Osteoblast (primary cell): Measurements from ENCODE around the gene MAPK1IP1L. TPM values are rescaled to one million over a fixed set of nuclear protein-coding genes. Genes with fewer than 3 reads are reported as not detected.

Experiments
- DNase-seq: peaks from one replicate; pipeline ENCODE4 v3.0.0; 2011; ENCODE audit warnings: low spot score, mixed read lengths; ENCODE audit not compliant: insufficient read length; ENCODE audit errors: missing footprints
- H2AFZ ChIP-seq: 2 replicates; pipeline ENCODE4 v1.6.0; 2011; ENCODE audit warnings: mild to moderate bottlenecking, low read length
- H3K27ac ChIP-seq: 2 replicates; pipeline ENCODE4 v1.5.1; 2011; ENCODE audit warnings: mild to moderate bottlenecking, low read depth, low read length, moderate library complexity
- H3K27me3 ChIP-seq: 2 replicates; pipeline ENCODE4 v1.6.0; 2012; ENCODE audit warnings: mild to moderate bottlenecking, control low read depth, inconsistent platforms, low read length, moderate library complexity; ENCODE audit not compliant: insufficient read depth
- H3K36me3 ChIP-seq: 2 replicates; pipeline ENCODE4 v1.5.1; 2011; ENCODE audit warnings: mild to moderate bottlenecking, low read length, control low read depth, moderate library complexity; ENCODE audit not compliant: insufficient read depth
- H3K4me1 ChIP-seq: 2 replicates; pipeline ENCODE4 v1.5.1; 2011; ENCODE audit warnings: mild to moderate bottlenecking, low read length, control low read depth, moderate library complexity; ENCODE audit not compliant: insufficient read depth
- H3K4me2 ChIP-seq: 2 replicates; pipeline ENCODE4 v1.6.0; 2011; ENCODE audit warnings: mild to moderate bottlenecking, low read length; ENCODE audit not compliant: insufficient read depth
- H3K4me3 ChIP-seq: fragments of 200-600 bp; sonication (generic); 3 replicates; pipeline ENCODE4 v1.5.1; 2012; ENCODE audit warnings: mild to moderate bottlenecking, low read length, inconsistent platforms; ENCODE audit not compliant: insufficient read depth
- H3K79me2 ChIP-seq: 2 replicates; pipeline ENCODE4 v1.6.0; 2012; ENCODE audit warnings: mild to moderate bottlenecking, low read length, control low read depth, inconsistent platforms; ENCODE audit not compliant: insufficient read depth
- H3K9me3 ChIP-seq: 2 replicates; pipeline ENCODE4 v1.5.1; 2011; ENCODE audit warnings: low read depth, low read length, control low read depth
- H4K20me1 ChIP-seq: 2 replicates; pipeline ENCODE4 v1.6.0; 2012; ENCODE audit warnings: mild to moderate bottlenecking, low read length, control low read depth; ENCODE audit not compliant: insufficient read depth
- total RNA-seq: library from RNA; depleted of rRNA; stranded (reverse); fragments of >200 nt; gene quantifications from 2 replicates; pipeline ENCODE4 v1.2.3, GENCODE V29; 2012
- TF ChIP-seq, protein P1 (sequence below): IDR thresholded peaks from 2 replicates; pipeline ENCODE4 v1.5.1; 2011; ENCODE audit warnings: mild to moderate bottlenecking, low read depth, low read length, moderate library complexity; ENCODE audit errors: extremely low read depth

The MAPK1IP1L gene
- total RNA-seq, 1 donor, result 42.0 TPM

- H3K36me3 ChIP-seq, result no peaks in the 10 kb centered on the region
- no peaks in the 10 kb centered on the region for H3K9me3 ChIP-seq
- no peaks in the 10 kb centered on the region for H4K20me1 ChIP-seq
- H3K4me3 ChIP-seq, result no peak overlapping the region
- TF ChIP-seq, protein P1, sequence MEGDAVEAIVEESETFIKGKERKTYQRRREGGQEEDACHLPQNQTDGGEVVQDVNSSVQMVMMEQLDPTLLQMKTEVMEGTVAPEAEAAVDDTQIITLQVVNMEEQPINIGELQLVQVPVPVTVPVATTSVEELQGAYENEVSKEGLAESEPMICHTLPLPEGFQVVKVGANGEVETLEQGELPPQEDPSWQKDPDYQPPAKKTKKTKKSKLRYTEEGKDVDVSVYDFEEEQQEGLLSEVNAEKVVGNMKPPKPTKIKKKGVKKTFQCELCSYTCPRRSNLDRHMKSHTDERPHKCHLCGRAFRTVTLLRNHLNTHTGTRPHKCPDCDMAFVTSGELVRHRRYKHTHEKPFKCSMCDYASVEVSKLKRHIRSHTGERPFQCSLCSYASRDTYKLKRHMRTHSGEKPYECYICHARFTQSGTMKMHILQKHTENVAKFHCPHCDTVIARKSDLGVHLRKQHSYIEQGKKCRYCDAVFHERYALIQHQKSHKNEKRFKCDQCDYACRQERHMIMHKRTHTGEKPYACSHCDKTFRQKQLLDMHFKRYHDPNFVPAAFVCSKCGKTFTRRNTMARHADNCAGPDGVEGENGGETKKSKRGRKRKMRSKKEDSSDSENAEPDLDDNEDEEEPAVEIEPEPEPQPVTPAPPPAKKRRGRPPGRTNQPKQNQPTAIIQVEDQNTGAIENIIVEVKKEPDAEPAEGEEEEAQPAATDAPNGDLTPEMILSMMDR, result no peak
- no peak overlapping the region for H3K4me2 ChIP-seq
- DNase-seq, result no peak
- no peak overlapping the region for H3K27ac ChIP-seq
- no peaks in the 10 kb centered on the region for H3K79me2 ChIP-seq
- H3K4me1 ChIP-seq, result peaks cover 17% of the 10 kb centered on the region
- H3K27me3 ChIP-seq, result no peaks in the 10 kb centered on the region
- H2AFZ ChIP-seq, result no peak overlapping the region
These were observed 59.8 kb downstream of the MAPK1IP1L start for GRCh38 chr14:55111122-55111708.

DNA sequence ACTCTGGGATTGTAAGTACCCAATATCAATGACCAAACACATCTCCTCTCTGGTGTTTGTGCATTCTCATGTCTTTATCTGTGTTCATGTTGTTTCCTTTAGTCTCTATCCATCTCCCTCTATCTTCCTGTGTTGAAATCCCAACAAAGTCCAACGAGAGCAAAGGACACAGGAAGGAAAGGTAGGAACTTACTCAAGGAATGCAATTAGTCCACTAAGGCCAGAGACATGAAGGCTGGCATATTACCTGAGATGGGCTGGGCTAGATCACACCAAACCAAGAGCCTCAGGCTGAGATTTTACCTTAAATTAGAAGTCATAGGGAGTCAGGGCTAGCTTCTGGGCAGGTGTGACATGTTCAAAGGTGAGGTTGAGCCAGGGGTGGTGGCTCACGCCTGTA lies 63.3 kb downstream of the MAPK1IP1L start:
- Histone ChIP-seq H3K4me1 (peaks cover 6% of the 10 kb centered on the region), H4K20me1 (no peaks in the 10 kb centered on the region), H3K9me3 (no peaks in the 10 kb centered on the region), H3K79me2 (no peaks in the 10 kb centered on the region), H3K4me2 (no peak overlapping the region), H2AFZ (no peak overlapping the region), H3K4me3 (no peak overlapping the region), H3K27me3 (no peaks in the 10 kb centered on the region), H3K36me3 (no peaks in the 10 kb centered on the region), H3K27ac (no peak overlapping the region)
- DNase-seq, result no peak
- TF ChIP-seq, protein P1, result no peak

GRCh38 chr14:55115460-55115859 lies 64.0 kb downstream of the MAPK1IP1L start:
- Histone ChIP-seq H4K20me1 (no peaks in the 10 kb centered on the region), H3K79me2 (no peaks in the 10 kb centered on the region), H3K4me3 (no peak overlapping the region), H3K4me2 (no peak overlapping the region), H3K27me3 (no peaks in the 10 kb centered on the region), H3K9me3 (no peaks in the 10 kb centered on the region), H3K36me3 (no peaks in the 10 kb centered on the region), H3K4me1 (peaks cover 6% of the 10 kb centered on the region), H3K27ac (no peak overlapping the region), H2AFZ (no peak overlapping the region)
- no peak for DNase-seq
- TF ChIP-seq, protein P1, result no peak

GRCh38 chr14:55115861-55116245 lies 64.4 kb downstream of the MAPK1IP1L start:
- Histone ChIP-seq H3K36me3 (no peaks in the 10 kb centered on the region), H3K4me2 (no peak overlapping the region), H3K4me3 (no peak overlapping the region), H2AFZ (no peak overlapping the region), H3K4me1 (peaks cover 6% of the 10 kb centered on the region), H3K9me3 (no peaks in the 10 kb centered on the region), H3K79me2 (no peaks in the 10 kb centered on the region), H4K20me1 (no peaks in the 10 kb centered on the region), H3K27ac (no peak overlapping the region), H3K27me3 (no peaks in the 10 kb centered on the region)
- DNase-seq, result no peak
- TF ChIP-seq, protein P1, result no peak
